HepG2 (cell line): ENCODE measurements around the gene NDUFB4. TPM values are rescaled to one million over a fixed set of nuclear protein-coding genes. Genes with fewer than 3 reads are reported as not detected.

ENCODE experiments used
- ARHGAP35 ChIP-seq: sonication (generic); formaldehyde crosslinking; IDR thresholded peaks from 2 replicates; pipeline ENCODE4 v1.9.0; 2022; ENCODE audit warnings: mild to moderate bottlenecking, inconsistent platforms, moderate library complexity, missing genetic modification reagents, borderline replicate concordance
- ERF ChIP-seq: IDR thresholded peaks from 2 replicates; pipeline ENCODE4 v1.6.1; 2018; ENCODE audit warnings: missing biosample characterization, missing genetic modification reagents
- FOXA1 ChIP-seq, 2 experiments: fragments of 450-650 bp in 1 of 2; sonication (generic) in 1 of 2; formaldehyde crosslinking in 1 of 2; IDR thresholded peaks; 2 replicates each; pipeline versions ENCODE4 v1.4.0 to v1.6.1; 2016 to 2020; ENCODE audit warnings: missing genetic modification reagents in 1 of 2
- GTF3A ChIP-seq: sonication (generic); formaldehyde crosslinking; conservative IDR thresholded peaks from 2 replicates; pipeline ENCODE4 v1.4.0; 2020; ENCODE audit warnings: mild to moderate bottlenecking, missing genetic modification reagents
- ISL2 ChIP-seq: sonication (generic); formaldehyde crosslinking; IDR thresholded peaks from 2 replicates; pipeline ENCODE4 v1.5.0; 2020; ENCODE audit warnings: missing genetic modification reagents
- MED1 ChIP-seq: sonication (generic); formaldehyde crosslinking; IDR thresholded peaks from 2 replicates; pipeline ENCODE4 v1.4.0; 2020; ENCODE audit warnings: missing genetic modification reagents
- MIER3 ChIP-seq: IDR thresholded peaks from 2 replicates; pipeline ENCODE4 v1.6.1; 2016; ENCODE audit warnings: missing compliant biosample characterization, borderline replicate concordance
- NFE2 ChIP-seq: sonication (generic); formaldehyde crosslinking; IDR thresholded peaks from 2 replicates; pipeline ENCODE4 v1.4.0; 2020; ENCODE audit warnings: missing genetic modification reagents
- PHB2 ChIP-seq: fragments of 450-650 bp; IDR thresholded peaks from 2 replicates; pipeline ENCODE4 v1.6.1; 2018; ENCODE audit not compliant: partially characterized antibody
- POGK ChIP-seq: sonication (generic); formaldehyde crosslinking; conservative IDR thresholded peaks from 2 replicates; pipeline ENCODE4 v1.8.0; 2022; ENCODE audit warnings: mild to moderate bottlenecking, moderate library complexity, missing genetic modification reagents
- PTBP1 ChIP-seq: fragments of 200-400 bp; formaldehyde crosslinking; IDR thresholded peaks from 2 replicates; pipeline ENCODE4 v1.6.1; 2018; ENCODE audit warnings: low read length, low read depth; ENCODE audit not compliant: poor library complexity, severe bottlenecking
- RFXAP ChIP-seq: sonication (generic); formaldehyde crosslinking; IDR thresholded peaks from 2 replicates; pipeline ENCODE4 v1.4.0; 2020; ENCODE audit warnings: missing genetic modification reagents, borderline replicate concordance
- RNF2 ChIP-seq: fragments of 450-650 bp; conservative IDR thresholded peaks from 2 replicates; pipeline ENCODE4 v1.6.1; 2016; ENCODE audit warnings: low read depth
- SKIL ChIP-seq: sonication (generic); formaldehyde crosslinking; IDR thresholded peaks from 2 replicates; pipeline ENCODE4 v1.8.0; 2022; ENCODE audit warnings: missing genetic modification reagents, mild to moderate bottlenecking, moderate library complexity, borderline replicate concordance
- SNRNP70 ChIP-seq: fragments of 200-400 bp; formaldehyde crosslinking; IDR thresholded peaks from 2 replicates; pipeline ENCODE4 v1.6.1; 2017; ENCODE audit warnings: mild to moderate bottlenecking, low read depth, low read length, moderate library complexity
- ZBTB4 ChIP-seq: sonication (generic); formaldehyde crosslinking; IDR thresholded peaks from 2 replicates; pipeline ENCODE4 v1.4.0; 2020; ENCODE audit warnings: missing genetic modification reagents, mild to moderate bottlenecking, borderline replicate concordance
- ZBTB7B ChIP-seq: sonication (generic); formaldehyde crosslinking; IDR thresholded peaks from 2 replicates; pipeline ENCODE4 v1.4.0; 2020; ENCODE audit warnings: missing genetic modification reagents
- ZNF234 ChIP-seq: sonication (generic); formaldehyde crosslinking; conservative IDR thresholded peaks from 2 replicates; pipeline ENCODE4 v1.5.1; 2020; ENCODE audit warnings: mild to moderate bottlenecking, missing genetic modification reagents
- ZNF253 ChIP-seq: sonication (generic); formaldehyde crosslinking; IDR thresholded peaks from 2 replicates; pipeline ENCODE4 v1.8.0; 2022; ENCODE audit warnings: mild to moderate bottlenecking, missing genetic modification reagents, borderline replicate concordance
- ZNF7 ChIP-seq: IDR thresholded peaks from 2 replicates; pipeline ENCODE4 v1.6.1; 2016; ENCODE audit warnings: missing biosample characterization, missing genetic modification reagents
- ZNF878 ChIP-seq: sonication (generic); formaldehyde crosslinking; IDR thresholded peaks from 2 replicates; pipeline ENCODE4 v1.8.1; 2023; ENCODE audit warnings: mild to moderate bottlenecking, missing genetic modification reagents, moderate library complexity
- polyA plus RNA-seq, 8 experiments: library from polyadenylated mRNA; depleted of rRNA in 3 of 8; stranded (reverse) in 7 of 8; unstranded in 1 of 8; fragments of >200 nt; fragmentation: Illumina TruSeq in 4 of 8; extraction: Trizol in 4 of 8; gene quantifications; 2 replicates each; pipeline versions ENCODE4 v1.2.1 to v1.2.3, GENCODE V29; 2011 to 2016; ENCODE audit warnings: low read depth in 4 of 8, missing spikeins in 1 of 8, mixed read lengths in 1 of 8; ENCODE audit not compliant: insufficient read depth in 1 of 8
- total RNA-seq, 5 experiments: library from RNA; depleted of rRNA; stranded (reverse); fragments of >200 nt; fragmentation: Illumina TruSeq; extraction: Trizol; gene quantifications; 2 replicates each; pipeline ENCODE4 v1.2.3, GENCODE V29; 2016; ENCODE audit warnings: low read depth in 1 of 5
- TF ChIP-seq, protein P1 (sequence below): sonication (generic); formaldehyde crosslinking; IDR thresholded peaks from 2 replicates; pipeline ENCODE4 v1.5.0; 2020; ENCODE audit warnings: mild to moderate bottlenecking, missing genetic modification reagents

Gene NDUFB4
- total and polyA plus RNA-seq, 2 of the 13 experiments (the other 11 are each of a cell fraction or from before 2014, with no cell fraction given) = 115 to 116 TPM

GRCh38 chr3:120649830-120650233, 53.7 kb downstream of the NDUFB4 start (continued):
- no peak for TF ChIP-seq POGK (CRISPR knock-in tag)
- no peak for TF ChIP-seq ERF (CRISPR knock-in tag)
- TF ChIP-seq ISL2 = no peak
- TF ChIP-seq FOXA1 (IDR thresholded peaks at IDR 0.05) = no peak
- TF ChIP-seq FOXA1 (CRISPR knock-in tag; IDR thresholded peaks at IDR 0.05) = 0 out of 2 replicates have a peak, but pooled peaks have one; percentile 3
- TF ChIP-seq RFXAP (CRISPR knock-in tag) = peak; percentile 31; the same call in 1 of the 2 replicates
- no peak for TF ChIP-seq RNF2
- TF ChIP-seq, protein P1, sequence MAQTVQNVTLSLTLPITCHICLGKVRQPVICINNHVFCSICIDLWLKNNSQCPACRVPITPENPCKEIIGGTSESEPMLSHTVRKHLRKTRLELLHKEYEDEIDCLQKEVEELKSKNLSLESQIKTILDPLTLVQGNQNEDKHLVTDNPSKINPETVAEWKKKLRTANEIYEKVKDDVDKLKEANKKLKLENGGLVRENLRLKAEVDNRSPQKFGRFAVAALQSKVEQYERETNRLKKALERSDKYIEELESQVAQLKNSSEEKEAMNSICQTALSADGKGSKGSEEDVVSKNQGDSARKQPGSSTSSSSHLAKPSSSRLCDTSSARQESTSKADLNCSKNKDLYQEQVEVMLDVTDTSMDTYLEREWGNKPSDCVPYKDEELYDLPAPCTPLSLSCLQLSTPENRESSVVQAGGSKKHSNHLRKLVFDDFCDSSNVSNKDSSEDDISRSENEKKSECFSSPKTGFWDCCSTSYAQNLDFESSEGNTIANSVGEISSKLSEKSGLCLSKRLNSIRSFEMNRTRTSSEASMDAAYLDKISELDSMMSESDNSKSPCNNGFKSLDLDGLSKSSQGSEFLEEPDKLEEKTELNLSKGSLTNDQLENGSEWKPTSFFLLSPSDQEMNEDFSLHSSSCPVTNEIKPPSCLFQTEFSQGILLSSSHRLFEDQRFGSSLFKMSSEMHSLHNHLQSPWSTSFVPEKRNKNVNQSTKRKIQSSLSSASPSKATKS (CRISPR knock-in tag) = no peak
- no peak for TF ChIP-seq ZBTB4 (CRISPR knock-in tag)
- TF ChIP-seq MED1 (CRISPR knock-in tag) = 0 out of 2 replicates have a peak, but pooled peaks have one; percentile 13
- no peak for TF ChIP-seq MIER3
- TF ChIP-seq ZNF253 (CRISPR knock-in tag) = no peak
- TF ChIP-seq PTBP1 = no peak
- TF ChIP-seq NFE2 (CRISPR knock-in tag) = no peak
- TF ChIP-seq GTF3A = no peak
- TF ChIP-seq ZBTB7B (CRISPR knock-in tag) = no peak
- no peak for TF ChIP-seq ARHGAP35 (CRISPR knock-in tag)
- no peak for TF ChIP-seq PHB2
- TF ChIP-seq ZNF7 (CRISPR knock-in tag) = no peak
- TF ChIP-seq ZNF878 (CRISPR knock-in tag) = no peak
- TF ChIP-seq SNRNP70 = no peak
- TF ChIP-seq ZNF234 = no peak
- TF ChIP-seq SKIL (CRISPR knock-in tag) = no peak
